Fibroblast of the aortic adventitia (primary cell): ENCODE data around the gene PODNL1. TPM values are rescaled to one million over a fixed set of nuclear protein-coding genes. Genes with fewer than 3 reads are reported as not detected.

Source experiments
- DNase-seq: peaks from one replicate; pipeline ENCODE4 v3.0.0-alpha.2; 2010; ENCODE audit warnings: low read depth
- H3K4me3 ChIP-seq: 2 replicates; pipeline ENCODE4 v1.5.1; 2011; ENCODE audit warnings: low read depth, mild to moderate bottlenecking, control low read depth, low read length, moderate library complexity
- total RNA-seq: library from RNA; depleted of rRNA; stranded (reverse); fragments of >200 nt; gene quantifications from 2 replicates; pipeline ENCODE4 v1.2.3, GENCODE V29; 2012; ENCODE audit warnings: low replicate concordance
- TF ChIP-seq, protein P1 (sequence below): IDR thresholded peaks from 2 replicates; pipeline ENCODE4 v1.5.1; 2011; ENCODE audit warnings: mild to moderate bottlenecking, low read length, control low read depth, inconsistent platforms; ENCODE audit not compliant: insufficient read depth

The PODNL1 gene
- total RNA-seq, 1 donor, result 0.90 TPM

DNA sequence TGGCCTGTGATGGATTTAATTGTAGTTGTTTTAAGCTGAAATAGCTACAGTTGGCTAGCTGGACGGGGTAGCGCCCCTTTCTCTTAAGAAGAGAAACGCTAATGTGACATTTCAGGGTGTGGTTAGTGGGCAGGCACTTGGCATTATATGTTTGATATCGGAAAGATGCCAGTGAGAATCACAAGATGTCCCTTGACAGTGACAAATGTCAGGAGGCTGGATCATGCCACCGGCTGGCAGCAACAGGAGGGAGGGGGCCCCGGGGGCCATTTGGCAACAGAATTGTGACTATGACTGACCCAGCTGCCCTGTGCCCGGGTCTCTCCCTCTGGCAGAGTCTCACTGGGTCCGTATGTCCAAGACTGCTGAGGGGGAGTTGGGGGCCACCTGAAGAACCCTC is 18.8 kb upstream of the PODNL1 start:
- no peak for DNase-seq
- TF ChIP-seq, protein P1, sequence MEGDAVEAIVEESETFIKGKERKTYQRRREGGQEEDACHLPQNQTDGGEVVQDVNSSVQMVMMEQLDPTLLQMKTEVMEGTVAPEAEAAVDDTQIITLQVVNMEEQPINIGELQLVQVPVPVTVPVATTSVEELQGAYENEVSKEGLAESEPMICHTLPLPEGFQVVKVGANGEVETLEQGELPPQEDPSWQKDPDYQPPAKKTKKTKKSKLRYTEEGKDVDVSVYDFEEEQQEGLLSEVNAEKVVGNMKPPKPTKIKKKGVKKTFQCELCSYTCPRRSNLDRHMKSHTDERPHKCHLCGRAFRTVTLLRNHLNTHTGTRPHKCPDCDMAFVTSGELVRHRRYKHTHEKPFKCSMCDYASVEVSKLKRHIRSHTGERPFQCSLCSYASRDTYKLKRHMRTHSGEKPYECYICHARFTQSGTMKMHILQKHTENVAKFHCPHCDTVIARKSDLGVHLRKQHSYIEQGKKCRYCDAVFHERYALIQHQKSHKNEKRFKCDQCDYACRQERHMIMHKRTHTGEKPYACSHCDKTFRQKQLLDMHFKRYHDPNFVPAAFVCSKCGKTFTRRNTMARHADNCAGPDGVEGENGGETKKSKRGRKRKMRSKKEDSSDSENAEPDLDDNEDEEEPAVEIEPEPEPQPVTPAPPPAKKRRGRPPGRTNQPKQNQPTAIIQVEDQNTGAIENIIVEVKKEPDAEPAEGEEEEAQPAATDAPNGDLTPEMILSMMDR, result no peak
- no peak overlapping the region for H3K4me3 ChIP-seq

DNA sequence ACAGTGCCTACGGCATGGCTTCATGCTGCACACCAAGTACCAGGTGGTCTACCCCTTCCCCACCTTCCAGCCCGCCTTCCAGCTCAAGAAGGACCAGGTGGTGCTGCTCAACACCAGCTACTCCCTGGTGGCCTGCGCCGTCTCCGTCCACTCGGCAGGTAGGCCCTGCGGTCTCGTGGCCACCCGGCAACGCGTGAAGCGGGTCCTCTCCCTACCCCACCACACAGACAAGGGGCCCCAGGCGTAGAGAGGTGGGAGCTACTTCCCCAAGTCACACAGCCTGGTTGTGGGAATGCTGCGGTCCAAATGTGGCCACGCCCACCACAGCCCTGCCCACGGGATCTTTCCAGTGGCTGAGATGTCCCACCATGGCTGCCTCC is 18.1 kb upstream of the PODNL1 start:
- no peak overlapping the region for H3K4me3 ChIP-seq
- TF ChIP-seq, protein P1, result no peak
- no peak for DNase-seq

DNA sequence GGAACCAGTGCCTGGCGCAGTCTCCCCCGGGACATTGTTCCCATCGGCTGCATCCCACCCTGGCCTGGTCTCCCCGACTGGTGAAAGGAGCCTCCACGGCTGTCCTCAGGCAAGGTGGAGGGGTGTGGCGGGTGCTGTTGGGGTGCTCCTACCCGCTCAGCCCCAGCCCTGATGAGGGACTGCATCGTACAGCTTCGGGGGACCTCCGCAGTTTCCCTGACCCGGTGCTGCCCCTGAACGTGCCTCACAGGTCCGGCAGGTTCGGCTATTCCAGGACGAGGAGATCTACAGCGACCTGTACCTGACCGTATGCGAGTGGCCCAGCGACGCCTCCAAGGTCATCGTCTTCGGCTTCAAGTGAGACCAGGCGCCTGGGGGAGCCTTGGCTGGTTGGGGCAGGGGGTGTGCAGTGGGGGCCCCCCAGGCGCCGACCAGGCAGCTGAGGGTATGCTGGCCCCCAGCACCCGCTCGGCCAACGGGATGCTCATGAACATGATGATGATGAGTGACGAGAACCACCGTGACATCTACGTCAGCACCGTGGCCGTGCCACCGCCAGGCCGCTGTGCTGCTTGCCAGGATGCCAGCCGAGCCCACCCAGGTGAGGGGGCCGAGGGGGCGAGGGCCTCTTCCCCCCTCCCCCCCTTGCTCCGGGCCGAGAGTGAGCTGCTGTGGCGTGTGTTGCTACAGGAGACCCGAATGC is 17.6 kb upstream of the PODNL1 start:
- H3K4me3 ChIP-seq, result no peak overlapping the region
- TF ChIP-seq, protein P1, result no peak
- DNase-seq, result no peak

DNA sequence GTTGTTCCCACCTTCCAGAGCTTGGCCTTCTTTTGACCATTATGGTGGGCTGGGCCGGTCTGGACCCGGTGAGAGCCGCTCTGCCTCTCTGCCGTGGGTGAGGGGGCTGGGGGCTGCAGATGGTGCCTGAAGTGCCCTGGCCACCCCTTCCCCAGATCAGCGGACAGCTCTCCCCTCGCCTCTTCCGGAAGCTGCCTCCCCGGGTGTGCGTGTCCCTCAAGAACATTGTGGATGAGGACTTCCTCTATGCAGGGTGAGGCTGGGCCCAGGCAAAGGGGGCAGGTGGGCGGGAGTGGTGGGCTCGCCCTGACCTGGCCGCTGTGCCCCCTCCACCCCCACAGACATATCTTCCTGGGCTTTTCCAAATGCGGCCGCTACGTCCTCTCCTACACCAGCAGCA is 16.0 kb upstream of the PODNL1 start:
- DNase-seq, result no peak
- TF ChIP-seq, protein P1, result no peak

DNA sequence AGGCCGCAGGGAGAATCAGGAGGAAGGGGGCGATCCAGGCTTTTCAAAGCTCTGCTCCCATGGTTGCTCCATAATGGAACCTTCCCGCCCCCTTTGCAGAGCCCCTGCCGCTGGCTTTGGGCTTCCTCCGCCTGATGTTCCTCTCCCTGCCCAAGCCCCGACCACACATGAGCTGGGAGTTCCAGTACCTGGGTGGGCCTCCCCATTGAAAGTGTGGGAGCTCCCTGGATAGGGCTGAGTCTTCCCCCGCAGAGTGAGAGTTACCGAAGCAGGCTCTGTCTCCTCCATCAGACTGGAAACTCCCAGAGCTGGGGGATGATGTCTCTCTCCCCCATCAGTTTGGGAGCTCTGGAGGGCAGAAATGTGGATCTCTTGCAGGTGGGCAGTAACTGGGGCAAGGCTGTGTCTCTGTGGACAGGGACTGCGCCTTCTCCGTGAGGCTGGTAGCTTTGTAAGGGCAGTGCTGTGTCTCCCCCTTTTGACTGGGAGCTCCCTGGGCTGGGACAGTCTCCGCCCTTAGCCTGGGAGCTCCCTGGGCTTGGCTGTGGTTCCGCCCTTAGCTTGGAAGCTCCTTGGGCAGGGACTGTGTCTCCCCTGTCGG is 14.8 kb upstream of the PODNL1 start:
- H3K4me3 ChIP-seq, result peak overlapping the region; percentile 86
- DNase-seq, result peak; percentile 57
- TF ChIP-seq, protein P1, result peak; percentile 22

More for the DNA sequence above, 16.0 kb upstream of the PODNL1 start:
- H3K4me3 ChIP-seq, result no peak overlapping the region

DNA sequence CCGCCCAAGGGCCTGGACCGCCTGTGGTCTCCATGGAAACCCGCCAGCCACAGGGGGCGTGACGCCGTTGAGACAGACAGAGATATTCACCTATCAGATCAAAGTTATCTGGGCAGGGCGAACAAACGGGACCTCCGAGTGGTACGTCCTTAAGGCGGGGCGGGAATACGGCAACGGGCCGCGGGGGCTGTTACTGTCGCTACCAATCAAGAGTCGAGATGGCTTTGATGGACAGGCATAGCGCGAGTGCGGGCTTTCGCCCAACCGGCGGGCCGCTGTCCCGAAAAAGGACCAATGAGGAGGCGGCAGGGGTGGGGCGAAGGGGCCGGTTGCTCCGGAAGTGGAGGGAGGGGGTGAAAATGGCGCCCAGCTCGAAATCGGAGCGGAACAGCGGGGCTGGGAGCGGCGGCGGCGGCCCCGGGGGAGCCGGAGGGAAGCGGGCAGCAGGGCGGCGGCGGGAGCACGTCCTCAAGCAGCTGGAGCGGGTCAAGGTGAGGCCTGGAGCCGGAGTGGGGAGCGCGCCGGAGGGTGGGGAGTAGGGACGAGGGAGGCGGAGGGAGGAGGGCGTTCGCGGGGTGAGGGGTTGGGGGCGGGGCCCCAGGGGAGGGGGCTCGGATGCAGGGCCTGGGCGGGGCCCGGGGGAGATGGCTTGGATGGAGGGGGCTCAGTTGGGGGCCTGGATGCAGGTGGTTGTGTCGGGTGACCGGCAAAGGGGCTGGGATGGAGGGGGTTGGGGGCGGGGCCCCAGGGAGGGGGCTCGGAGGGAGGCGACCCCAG is 14.1 kb upstream of the PODNL1 start, which contains the start of gene DCAF15:
Gene DCAF15, plus strand, starts transcription at position 356 of the 777 bp plus-strand sequence. Its CDS starts 4 bp downstream, at position 360.
- peak within 1 kb of the TSS; percentile 86 for H3K4me3 ChIP-seq
- TF ChIP-seq, protein P1, result no peak
- DNase-seq, result peak; percentile 99
